Epithelial cell of esophagus (primary cell): ENCODE data around the gene MYO18B.

ENCODE experiments used
- DNase-seq: peaks from one replicate; pipeline ENCODE4 v3.0.0; 2010; ENCODE audit warnings: low read depth
- H3K4me3 ChIP-seq: 2 replicates; pipeline ENCODE4 v1.5.1; 2011; ENCODE audit warnings: mild to moderate bottlenecking, low read length, control low read depth
- TF ChIP-seq, protein P1 (sequence below): IDR thresholded peaks from 2 replicates; pipeline ENCODE4 v1.5.1; 2011; ENCODE audit warnings: low read depth, mild to moderate bottlenecking, low read length, control low read depth, inconsistent platforms; ENCODE audit not compliant: insufficient read depth; ENCODE audit errors: missing control alignments

MYO18B gene

DNA sequence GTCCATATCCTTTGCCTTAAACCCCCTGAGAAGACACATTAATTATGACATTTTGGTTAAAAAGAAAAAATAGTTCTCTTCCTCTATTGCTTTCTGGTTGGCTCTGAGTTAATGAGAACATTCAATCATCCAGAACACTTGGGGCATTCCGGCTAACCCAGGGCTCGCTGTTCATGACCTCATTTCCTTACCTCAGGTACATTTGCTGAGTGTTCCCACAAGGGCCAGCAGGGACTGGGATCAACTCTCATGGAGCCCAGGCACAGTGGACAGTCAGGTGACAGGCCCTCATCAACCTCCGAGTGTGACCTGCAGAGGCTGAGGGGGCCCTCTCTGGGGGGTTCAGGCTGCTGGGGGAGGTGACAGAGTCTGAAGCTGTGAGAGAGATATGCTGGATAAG, 98.9 kb downstream of the MYO18B start:
- TF ChIP-seq, protein P1, sequence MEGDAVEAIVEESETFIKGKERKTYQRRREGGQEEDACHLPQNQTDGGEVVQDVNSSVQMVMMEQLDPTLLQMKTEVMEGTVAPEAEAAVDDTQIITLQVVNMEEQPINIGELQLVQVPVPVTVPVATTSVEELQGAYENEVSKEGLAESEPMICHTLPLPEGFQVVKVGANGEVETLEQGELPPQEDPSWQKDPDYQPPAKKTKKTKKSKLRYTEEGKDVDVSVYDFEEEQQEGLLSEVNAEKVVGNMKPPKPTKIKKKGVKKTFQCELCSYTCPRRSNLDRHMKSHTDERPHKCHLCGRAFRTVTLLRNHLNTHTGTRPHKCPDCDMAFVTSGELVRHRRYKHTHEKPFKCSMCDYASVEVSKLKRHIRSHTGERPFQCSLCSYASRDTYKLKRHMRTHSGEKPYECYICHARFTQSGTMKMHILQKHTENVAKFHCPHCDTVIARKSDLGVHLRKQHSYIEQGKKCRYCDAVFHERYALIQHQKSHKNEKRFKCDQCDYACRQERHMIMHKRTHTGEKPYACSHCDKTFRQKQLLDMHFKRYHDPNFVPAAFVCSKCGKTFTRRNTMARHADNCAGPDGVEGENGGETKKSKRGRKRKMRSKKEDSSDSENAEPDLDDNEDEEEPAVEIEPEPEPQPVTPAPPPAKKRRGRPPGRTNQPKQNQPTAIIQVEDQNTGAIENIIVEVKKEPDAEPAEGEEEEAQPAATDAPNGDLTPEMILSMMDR, result no peak
- no peak for DNase-seq
- H3K4me3 ChIP-seq, result no peak overlapping the region

DNA sequence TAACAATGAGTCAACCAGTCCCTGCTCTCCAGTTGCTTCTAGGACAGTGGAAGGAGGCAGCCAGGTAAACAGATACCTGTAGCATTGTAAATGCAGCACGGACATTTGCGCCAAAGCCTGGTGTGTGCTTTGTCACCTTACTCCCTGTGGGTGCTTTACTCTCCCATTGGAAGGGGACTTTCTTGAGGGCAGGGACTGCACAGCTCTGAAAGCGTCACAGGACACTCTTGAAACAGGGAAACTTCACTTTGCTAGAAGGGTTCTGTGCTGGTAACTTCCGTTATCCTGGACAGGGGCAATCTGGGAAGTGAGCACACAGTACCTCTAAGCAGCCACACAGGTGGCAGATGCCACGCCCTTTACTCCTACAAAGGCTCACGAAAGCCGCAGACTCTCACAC, 99.8 kb downstream of the MYO18B start:
- no peak overlapping the region for H3K4me3 ChIP-seq
- TF ChIP-seq, protein P1, result no peak
- DNase-seq, result no peak

DNA sequence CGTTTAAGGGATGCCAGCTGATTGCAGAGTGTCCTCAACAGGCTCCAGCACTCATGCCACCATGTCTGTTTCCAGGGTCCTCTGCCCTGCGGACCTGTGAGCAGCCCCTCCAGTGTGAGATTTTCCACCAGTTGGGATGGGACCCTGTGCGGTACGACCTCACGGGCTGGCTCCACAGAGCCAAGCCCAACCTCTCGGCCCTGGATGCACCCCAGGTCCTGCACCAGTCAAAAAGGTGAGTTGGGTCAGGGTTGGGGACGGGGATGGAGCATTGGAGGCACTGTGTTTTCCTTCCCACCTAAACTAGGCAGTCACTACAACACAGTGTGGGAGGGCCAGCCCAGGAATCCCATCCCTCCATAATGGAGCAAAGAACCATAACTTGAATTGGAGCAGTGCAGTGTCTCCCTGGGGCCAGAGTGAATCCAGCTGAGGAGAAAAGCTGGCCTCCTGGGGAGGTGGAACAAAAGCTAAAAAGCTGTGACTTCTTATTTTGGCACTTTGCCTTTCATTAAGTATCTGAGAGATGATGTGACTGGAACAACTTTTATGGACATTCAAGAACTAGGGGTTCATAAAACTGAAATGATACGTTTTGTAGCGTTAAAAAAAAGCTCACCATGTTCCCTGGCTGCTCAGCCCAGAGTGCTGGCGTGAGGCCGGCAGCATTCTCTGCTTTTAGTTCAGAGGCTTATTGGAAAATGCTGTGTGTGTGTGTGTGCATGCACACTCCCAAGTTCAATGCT, 101.8 kb downstream of the MYO18B start:
- no peak overlapping the region for H3K4me3 ChIP-seq
- no peak for DNase-seq
- TF ChIP-seq, protein P1, result no peak

DNA sequence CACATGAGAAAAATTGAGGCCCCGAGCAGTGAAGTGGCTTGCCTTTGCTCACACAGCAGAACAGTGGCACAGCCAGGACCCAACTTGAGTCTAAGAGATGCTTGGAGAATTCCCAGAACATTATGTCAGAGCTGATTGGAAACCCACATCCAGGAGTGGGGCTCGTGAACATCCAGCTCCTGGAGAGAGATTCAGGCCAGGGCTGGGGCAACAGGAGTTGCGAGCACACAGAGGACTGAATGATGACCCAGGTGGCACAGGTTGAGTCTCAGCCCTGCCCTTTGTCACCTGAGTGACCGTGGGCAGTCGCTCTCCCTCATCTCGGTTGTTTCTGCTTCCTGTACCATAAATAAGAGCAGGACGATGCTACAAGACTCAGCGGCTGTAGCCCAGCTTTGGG, 102.6 kb downstream of the MYO18B start:
- H3K4me3 ChIP-seq, result no peak overlapping the region
- no peak for DNase-seq
- TF ChIP-seq, protein P1, result no peak

DNA sequence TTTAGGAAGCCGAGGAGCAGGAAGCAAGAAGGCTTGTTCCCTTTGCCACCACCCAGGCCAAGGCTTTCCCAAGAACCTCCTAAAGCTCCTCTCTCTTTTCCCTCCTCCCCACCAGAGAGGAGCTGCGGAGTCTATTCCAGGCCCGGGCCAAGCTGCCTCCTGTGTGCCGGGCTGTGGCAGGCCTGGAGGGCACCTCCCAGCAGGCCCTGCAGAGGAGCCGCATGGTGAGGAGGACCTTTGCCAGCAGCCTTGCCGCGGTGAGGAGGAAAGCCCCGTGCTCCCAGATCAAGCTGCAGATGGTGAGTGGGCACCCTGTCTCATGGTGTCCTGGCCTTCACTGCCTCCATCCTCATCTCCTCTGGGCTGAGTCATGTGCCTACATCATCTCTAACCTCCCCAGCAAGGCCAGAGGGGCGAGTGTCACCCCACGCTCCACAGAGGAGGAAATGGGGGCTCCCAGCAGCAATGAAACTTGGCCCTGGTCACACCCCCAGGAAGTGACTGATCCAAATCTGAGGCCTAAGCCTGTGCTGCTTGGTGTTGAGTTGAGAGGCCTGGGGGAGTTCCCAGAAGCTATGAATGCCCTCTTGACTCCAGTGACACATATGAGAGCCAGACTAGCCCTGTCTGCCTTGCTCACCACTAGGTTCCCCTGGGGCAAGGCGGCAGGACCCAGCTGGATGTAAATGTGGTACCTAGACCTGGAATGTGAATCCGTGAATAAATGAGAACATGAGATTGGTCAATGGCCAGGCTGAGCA, 104.2 kb downstream of the MYO18B start:
- TF ChIP-seq, protein P1, result no peak
- no peak for DNase-seq
- no peak overlapping the region for H3K4me3 ChIP-seq

DNA sequence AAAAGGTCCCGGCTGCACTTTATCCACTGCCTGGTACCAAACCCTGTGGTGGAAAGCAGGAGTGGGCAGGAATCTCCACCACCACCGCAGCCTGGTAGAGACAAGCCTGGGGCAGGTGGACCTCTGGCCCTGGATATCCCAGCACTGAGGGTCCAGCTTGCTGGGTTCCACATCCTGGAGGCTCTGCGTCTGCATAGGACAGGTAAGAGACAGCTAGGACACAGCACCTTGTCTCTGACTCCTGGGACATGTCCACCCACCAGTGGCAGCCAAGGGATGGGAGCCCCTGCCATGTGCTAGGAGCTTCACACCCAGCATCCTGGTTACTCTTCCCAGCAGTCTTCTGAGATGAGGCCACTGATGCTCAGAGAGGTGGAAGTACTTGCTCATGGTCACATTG, 105.5 kb downstream of the MYO18B start:
- no peak overlapping the region for H3K4me3 ChIP-seq
- DNase-seq, result no peak
- TF ChIP-seq, protein P1, result no peak

DNA sequence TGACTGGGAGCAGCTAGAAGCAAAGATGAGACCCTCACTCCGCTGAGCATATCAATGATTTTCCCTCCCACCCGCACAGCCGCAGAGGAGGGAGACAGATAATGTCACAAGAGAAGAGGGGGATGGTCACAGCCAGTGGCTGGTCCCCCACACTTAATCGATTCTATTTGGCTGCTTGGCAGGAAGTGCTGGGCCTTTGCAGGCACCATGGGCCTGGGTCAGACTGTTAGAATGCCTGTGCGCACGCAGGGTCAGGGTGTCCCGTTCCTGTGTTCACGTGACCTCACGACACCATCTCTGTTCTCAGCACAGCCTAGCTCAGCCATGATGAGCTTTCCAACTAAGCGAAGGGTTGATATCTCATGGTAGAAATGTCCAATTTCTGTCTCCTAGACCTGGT, 107.0 kb downstream of the MYO18B start:
- no peak for DNase-seq
- TF ChIP-seq, protein P1, result no peak
- no peak overlapping the region for H3K4me3 ChIP-seq
